ENCODE results near the gene ARID3A. TPM values are rescaled to one million over a fixed set of nuclear protein-coding genes. Genes with fewer than 3 reads are reported as not detected.
A peak's percentile ranks its signal among the peaks of the same experiment; 100 is the strongest.

The ARID3A gene
- total RNA-seq, 2 donors from 2014 or later: 121 to 124 TPM

GRCh38 chr19:901216-902092 is 24.4 kb upstream of the ARID3A start:
- no peaks in the 10 kb centered on the region for H3K9me3 Mint-ChIP-seq
- TF ChIP-seq, protein P1, sequence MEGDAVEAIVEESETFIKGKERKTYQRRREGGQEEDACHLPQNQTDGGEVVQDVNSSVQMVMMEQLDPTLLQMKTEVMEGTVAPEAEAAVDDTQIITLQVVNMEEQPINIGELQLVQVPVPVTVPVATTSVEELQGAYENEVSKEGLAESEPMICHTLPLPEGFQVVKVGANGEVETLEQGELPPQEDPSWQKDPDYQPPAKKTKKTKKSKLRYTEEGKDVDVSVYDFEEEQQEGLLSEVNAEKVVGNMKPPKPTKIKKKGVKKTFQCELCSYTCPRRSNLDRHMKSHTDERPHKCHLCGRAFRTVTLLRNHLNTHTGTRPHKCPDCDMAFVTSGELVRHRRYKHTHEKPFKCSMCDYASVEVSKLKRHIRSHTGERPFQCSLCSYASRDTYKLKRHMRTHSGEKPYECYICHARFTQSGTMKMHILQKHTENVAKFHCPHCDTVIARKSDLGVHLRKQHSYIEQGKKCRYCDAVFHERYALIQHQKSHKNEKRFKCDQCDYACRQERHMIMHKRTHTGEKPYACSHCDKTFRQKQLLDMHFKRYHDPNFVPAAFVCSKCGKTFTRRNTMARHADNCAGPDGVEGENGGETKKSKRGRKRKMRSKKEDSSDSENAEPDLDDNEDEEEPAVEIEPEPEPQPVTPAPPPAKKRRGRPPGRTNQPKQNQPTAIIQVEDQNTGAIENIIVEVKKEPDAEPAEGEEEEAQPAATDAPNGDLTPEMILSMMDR (conservative IDR thresholded peaks at IDR 0.05): no peak
- H3K27me3 Mint-ChIP-seq (ENCODE audit: insufficient read depth): no peaks in the 10 kb centered on the region
- no peak overlapping the region for H3K4me3 ChIP-seq (ENCODE audit: low read length)
- no peak for DNase-seq
- no peak overlapping the region for H3K4me3 Mint-ChIP-seq
- peaks cover 27% of the 10 kb centered on the region for H3K36me3 Mint-ChIP-seq (ENCODE audit: low read depth)
- WGBS, 2 experiments (ENCODE audit: insufficient coverage in 1 of 2, insufficient read length in 1 of 2): 92 to 94% methylated on average over 18 to 27 of the region's 27 CpGs
- H3K36me3 ChIP-seq (ENCODE audit: control insufficient read depth, insufficient read depth, low read length): peaks cover 20% of the 10 kb centered on the region
- no peak overlapping the region for H3K27ac Mint-ChIP-seq
- H3K9me3 ChIP-seq (ENCODE audit: control insufficient read depth, low read length): no peaks in the 10 kb centered on the region
- no peak overlapping the region for H3K27ac ChIP-seq (ENCODE audit: low read depth, low read length)
- no peak overlapping the region for H3K9ac ChIP-seq (ENCODE audit: extremely low read depth, low read length, poor library complexity, severe bottlenecking)
- H3K27me3 ChIP-seq (ENCODE audit: control insufficient read depth, insufficient read depth, low read length, poor library complexity, severe bottlenecking): no peaks in the 10 kb centered on the region
- H3K4me1 ChIP-seq (ENCODE audit: control insufficient read depth, insufficient read depth, low read length): no peaks in the 10 kb centered on the region
- H3K4me1 Mint-ChIP-seq: peaks cover 3% of the 10 kb centered on the region

DNA sequence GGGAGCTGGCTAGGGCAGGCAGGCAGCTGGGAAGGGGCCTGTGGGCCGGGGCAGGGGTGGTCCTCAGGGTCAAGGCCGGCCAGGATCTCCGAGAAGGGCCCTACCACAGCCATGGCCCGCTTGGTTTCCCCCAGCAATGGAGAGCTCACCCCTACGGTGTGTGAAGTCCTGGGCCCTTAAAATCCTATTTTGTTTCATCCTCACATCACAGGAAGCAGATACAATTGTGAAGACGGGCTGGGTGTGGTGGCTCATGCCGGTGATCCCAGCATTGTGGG is 23.8 kb upstream of the ARID3A start:
- no peak for DNase-seq
- Histone ChIP-seq H3K36me3 (ENCODE audit: control insufficient read depth, insufficient read depth, low read length) (peaks cover 19% of the 10 kb centered on the region), H3K9me3 (ENCODE audit: control insufficient read depth, low read length) (no peaks in the 10 kb centered on the region), H3K4me3 (ENCODE audit: low read length) (no peak overlapping the region), H3K27me3 (ENCODE audit: control insufficient read depth, insufficient read depth, low read length, poor library complexity, severe bottlenecking) (no peaks in the 10 kb centered on the region), H3K27ac (ENCODE audit: low read depth, low read length) (no peak overlapping the region), H3K4me1 (ENCODE audit: control insufficient read depth, insufficient read depth, low read length) (no peaks in the 10 kb centered on the region), H3K9ac (ENCODE audit: extremely low read depth, low read length, poor library complexity, severe bottlenecking) (no peak overlapping the region)
- Mint-ChIP-seq H3K9me3 (no peaks in the 10 kb centered on the region), H3K27me3 (ENCODE audit: insufficient read depth) (no peaks in the 10 kb centered on the region), H3K36me3 (ENCODE audit: low read depth) (peaks cover 23% of the 10 kb centered on the region), H3K4me3 (no peak overlapping the region), H3K4me1 (peaks cover 3% of the 10 kb centered on the region), H3K27ac (no peak overlapping the region)
- 88 to 93% methylated on average over 4 to 7 of the region's 7 CpGs for WGBS, 2 experiments (ENCODE audit: insufficient coverage in 1 of 2, insufficient read length in 1 of 2)
- TF ChIP-seq, protein P1 (conservative IDR thresholded peaks at IDR 0.05): no peak

GRCh38 chr19:902446-903226 is 23.2 kb upstream of the ARID3A start:
- no peak overlapping the region for H3K27ac ChIP-seq (ENCODE audit: low read depth, low read length)
- H3K4me1 Mint-ChIP-seq: peaks cover 3% of the 10 kb centered on the region
- no peak overlapping the region for H3K4me3 Mint-ChIP-seq
- TF ChIP-seq, protein P1 (conservative IDR thresholded peaks at IDR 0.05): no peak
- no peaks in the 10 kb centered on the region for H3K27me3 ChIP-seq (ENCODE audit: control insufficient read depth, insufficient read depth, low read length, poor library complexity, severe bottlenecking)
- H3K9me3 ChIP-seq (ENCODE audit: control insufficient read depth, low read length): no peaks in the 10 kb centered on the region
- peak overlapping the region; percentile 39 for H3K27ac Mint-ChIP-seq
- WGBS, 2 experiments (ENCODE audit: insufficient coverage in 1 of 2, insufficient read length in 1 of 2): 92 to 96% methylated on average over 12 to 14 of the region's 14 CpGs
- peaks cover 12% of the 10 kb centered on the region for H3K36me3 ChIP-seq (ENCODE audit: control insufficient read depth, insufficient read depth, low read length)
- H3K4me3 ChIP-seq (ENCODE audit: low read length): no peak overlapping the region
- H3K9ac ChIP-seq (ENCODE audit: extremely low read depth, low read length, poor library complexity, severe bottlenecking): no peak overlapping the region
- H3K27me3 Mint-ChIP-seq (ENCODE audit: insufficient read depth): no peaks in the 10 kb centered on the region
- H3K36me3 Mint-ChIP-seq (ENCODE audit: low read depth): peaks cover 20% of the 10 kb centered on the region
- no peaks in the 10 kb centered on the region for H3K9me3 Mint-ChIP-seq
- no peaks in the 10 kb centered on the region for H3K4me1 ChIP-seq (ENCODE audit: control insufficient read depth, insufficient read depth, low read length)
- DNase-seq: no peak

Measured in endodermal cell (in vitro differentiated cells).